ENCODE measurements around the gene VENTX.

VENTX gene

GRCh38 chr10:133237588-133238465, at the start of gene VENTX:
Gene VENTX (plus strand): TSS chr10:133237855. CDS start chr10:133237915, 60 bp downstream.
- no peak for DNase-seq

GRCh38 chr10:133187906-133188681, 49.6 kb upstream of the VENTX start:
- DNase-seq, result no peak

- no peak for DNase-seq
Observed at GRCh38 chr10:133189256-133189655, 48.4 kb upstream of the VENTX start.

GRCh38 chr10:133189726-133190125, 47.9 kb upstream of the VENTX start:
- no peak for DNase-seq

- DNase-seq, result no peak
Observed at GRCh38 chr10:133190225-133190624, 47.4 kb upstream of the VENTX start.

GRCh38 chr10:133191651-133192050, 46.0 kb upstream of the VENTX start:
- DNase-seq, result no peak

- DNase-seq, result no peak
Observed at GRCh38 chr10:133194151-133194550, 43.5 kb upstream of the VENTX start.

GRCh38 chr10:133195096-133195495, 42.6 kb upstream of the VENTX start:
- no peak for DNase-seq

- no peak for DNase-seq
Observed at GRCh38 chr10:133195611-133196010, 42.0 kb upstream of the VENTX start.

- DNase-seq, result no peak
Observed at GRCh38 chr10:133196221-133196915, 41.3 kb upstream of the VENTX start.

- DNase-seq, result no peak
Observed at GRCh38 chr10:133196936-133197758, 40.5 kb upstream of the VENTX start.

GRCh38 chr10:133197786-133198185, 39.9 kb upstream of the VENTX start:
- DNase-seq, result no peak

- no peak for DNase-seq
Observed at GRCh38 chr10:133198206-133198605, 39.4 kb upstream of the VENTX start.

- no peak for DNase-seq
Observed at GRCh38 chr10:133198621-133199487, 38.8 kb upstream of the VENTX start.

- DNase-seq, result no peak
Observed at GRCh38 chr10:133199488-133199885, 38.2 kb upstream of the VENTX start.

- DNase-seq, result no peak
Observed at GRCh38 chr10:133199992-133200611, 37.6 kb upstream of the VENTX start.

GRCh38 chr10:133200621-133201031, 37.0 kb upstream of the VENTX start:
- DNase-seq, result no peak

- DNase-seq, result no peak
Observed at GRCh38 chr10:133201151-133201947, 36.3 kb upstream of the VENTX start.

- no peak for DNase-seq
Observed at GRCh38 chr10:133201948-133202725, 35.5 kb upstream of the VENTX start.
